NCI-H2196 (cell line): ENCODE measurements around the gene DMBX1.
A peak's percentile ranks its signal among the peaks of the same experiment; 100 is the strongest.

Source experiments
- DNase-seq: peaks from one replicate; lab custom pipeline; 2025; ENCODE audit not compliant: unreplicated experiment; lab: John Stamatoyannopoulos, UW

Gene DMBX1

GRCh38 chr1:46459315-46459714, 30.3 kb upstream of the DMBX1 start:
- DNase-seq = no peak

GRCh38 chr1:46461017-46461808, 28.4 kb upstream of the DMBX1 start:
- DNase-seq = no peak

- DNase-seq = no peak
Measured at GRCh38 chr1:46461809-46462448, 27.7 kb upstream of the DMBX1 start.

- DNase-seq = no peak
Measured at GRCh38 chr1:46464013-46464548, 25.6 kb upstream of the DMBX1 start.

GRCh38 chr1:46464915-46465314, 24.7 kb upstream of the DMBX1 start:
- DNase-seq = no peak

GRCh38 chr1:46465981-46466476, 23.6 kb upstream of the DMBX1 start:
- no peak for DNase-seq

- DNase-seq = no peak
Measured at GRCh38 chr1:46466477-46467182, 23.0 kb upstream of the DMBX1 start.

- no peak for DNase-seq
Measured at GRCh38 chr1:46467183-46467504, 22.5 kb upstream of the DMBX1 start.

- no peak for DNase-seq
Measured at GRCh38 chr1:46469881-46470280, 19.8 kb upstream of the DMBX1 start.

GRCh38 chr1:46471848-46472492, 17.7 kb upstream of the DMBX1 start:
- DNase-seq = no peak

GRCh38 chr1:46472498-46473181, 17.0 kb upstream of the DMBX1 start:
- no peak for DNase-seq

- DNase-seq = no peak
Measured at GRCh38 chr1:46473991-46474390, 15.6 kb upstream of the DMBX1 start.

GRCh38 chr1:46474570-46474969, 15.1 kb upstream of the DMBX1 start:
- DNase-seq = no peak

GRCh38 chr1:46476673-46477072, 13.0 kb upstream of the DMBX1 start:
- DNase-seq = no peak

- DNase-seq = peak; percentile 75
Measured at GRCh38 chr1:46477153-46477929, 12.3 kb upstream of the DMBX1 start.

- no peak for DNase-seq
Measured at GRCh38 chr1:46478721-46479485, 10.7 kb upstream of the DMBX1 start.

GRCh38 chr1:46479744-46480350, 9.8 kb upstream of the DMBX1 start:
- no peak for DNase-seq

GRCh38 chr1:46480959-46481646, 8.5 kb upstream of the DMBX1 start:
- DNase-seq = no peak
